HepG2 (cell line): ENCODE measurements around the gene MXD1. TPM values are rescaled to one million over a fixed set of nuclear protein-coding genes. Genes with fewer than 3 reads are reported as not detected.

Experiments used
- ELK4 ChIP-seq: sonication (generic); formaldehyde crosslinking; IDR thresholded peaks from 2 replicates; pipeline ENCODE4 v1.9.0; 2021; ENCODE audit warnings: missing genetic modification reagents, borderline replicate concordance
- FOXK1 ChIP-seq: sonication (generic); formaldehyde crosslinking; IDR thresholded peaks from 2 replicates; pipeline ENCODE4 v1.4.0; 2020; ENCODE audit warnings: low read depth, missing genetic modification reagents, borderline replicate concordance
- NRL ChIP-seq: sonication (generic); formaldehyde crosslinking; IDR thresholded peaks from 2 replicates; pipeline ENCODE4 v1.5.0; 2020; ENCODE audit warnings: missing genetic modification reagents, mild to moderate bottlenecking, moderate library complexity, borderline replicate concordance
- TEAD3 ChIP-seq: optimal IDR thresholded peaks from 2 replicates; pipeline ENCODE3; 2016; ENCODE audit warnings: borderline replicate concordance
- THAP9 ChIP-seq: sonication (generic); formaldehyde crosslinking; IDR thresholded peaks from 2 replicates; pipeline ENCODE4; 2020; ENCODE audit warnings: missing genetic modification reagents, mild to moderate bottlenecking, borderline replicate concordance
- ZFP91 ChIP-seq: sonication (generic); formaldehyde crosslinking; IDR thresholded peaks from 2 replicates; pipeline ENCODE4 v1.9.0; 2022; ENCODE audit warnings: missing genetic modification reagents, mild to moderate bottlenecking, borderline replicate concordance
- ZFX ChIP-seq: sonication (generic); formaldehyde crosslinking; IDR thresholded peaks from 2 replicates; pipeline ENCODE4 v1.4.0; 2020; ENCODE audit warnings: mild to moderate bottlenecking, low read depth, missing genetic modification reagents, moderate library complexity
- ZNF101 ChIP-seq: sonication (generic); formaldehyde crosslinking; IDR thresholded peaks from 2 replicates; pipeline ENCODE4 v1.4.0; 2020; ENCODE audit warnings: mild to moderate bottlenecking, low read depth, missing genetic modification reagents, borderline replicate concordance
- ZNF564 ChIP-seq: sonication (generic); formaldehyde crosslinking; IDR thresholded peaks from 2 replicates; pipeline ENCODE4 v1.8.1; 2023; ENCODE audit warnings: mild to moderate bottlenecking, missing genetic modification reagents
- polyA plus RNA-seq, 8 experiments: library from polyadenylated mRNA; depleted of rRNA in 3 of 8; stranded (reverse) in 7 of 8; unstranded in 1 of 8; fragments of >200 nt; fragmentation: Illumina TruSeq in 4 of 8; extraction: Trizol in 4 of 8; gene quantifications; 2 replicates each; pipeline versions ENCODE4 v1.2.1 to v1.2.3, GENCODE V29; 2011 to 2016; ENCODE audit warnings: low read depth in 4 of 8, missing spikeins in 1 of 8, mixed read lengths in 1 of 8; ENCODE audit not compliant: insufficient read depth in 1 of 8
- total RNA-seq, 5 experiments: library from RNA; depleted of rRNA; stranded (reverse); fragments of >200 nt; fragmentation: Illumina TruSeq; extraction: Trizol; gene quantifications; 2 replicates each; pipeline ENCODE4 v1.2.3, GENCODE V29; 2016; ENCODE audit warnings: low read depth in 1 of 5
- TF ChIP-seq, protein P1 (sequence below): sonication (generic); formaldehyde crosslinking; IDR thresholded peaks from 2 replicates; pipeline ENCODE4 v1.5.0; 2020; ENCODE audit warnings: mild to moderate bottlenecking, missing genetic modification reagents
- TF ChIP-seq, protein P2 (sequence below): sonication (generic); formaldehyde crosslinking; IDR thresholded peaks from 2 replicates; pipeline ENCODE4 v1.8.0; 2022; ENCODE audit warnings: mild to moderate bottlenecking, missing genetic modification reagents, borderline replicate concordance
- TF ChIP-seq, protein P3 (sequence below): sonication (generic); formaldehyde crosslinking; IDR thresholded peaks from 2 replicates; pipeline ENCODE4 v1.4.0; 2020; ENCODE audit warnings: mild to moderate bottlenecking, missing genetic modification reagents
- TF ChIP-seq, protein P4 (sequence below): sonication (generic); formaldehyde crosslinking; IDR thresholded peaks from 2 replicates; pipeline ENCODE4 v1.4.0; 2020; ENCODE audit warnings: missing genetic modification reagents
- TF ChIP-seq, protein P5 (sequence below): sonication (generic); formaldehyde crosslinking; IDR thresholded peaks from 2 replicates; pipeline ENCODE4 v1.5.1; 2020; ENCODE audit warnings: missing genetic modification reagents, mild to moderate bottlenecking, borderline replicate concordance

The MXD1 gene
- total and polyA plus RNA-seq, 2 of the 13 experiments (the other 11 are each of a cell fraction or from before 2014, with no cell fraction given) = 6.4 to 14.9 TPM

DNA sequence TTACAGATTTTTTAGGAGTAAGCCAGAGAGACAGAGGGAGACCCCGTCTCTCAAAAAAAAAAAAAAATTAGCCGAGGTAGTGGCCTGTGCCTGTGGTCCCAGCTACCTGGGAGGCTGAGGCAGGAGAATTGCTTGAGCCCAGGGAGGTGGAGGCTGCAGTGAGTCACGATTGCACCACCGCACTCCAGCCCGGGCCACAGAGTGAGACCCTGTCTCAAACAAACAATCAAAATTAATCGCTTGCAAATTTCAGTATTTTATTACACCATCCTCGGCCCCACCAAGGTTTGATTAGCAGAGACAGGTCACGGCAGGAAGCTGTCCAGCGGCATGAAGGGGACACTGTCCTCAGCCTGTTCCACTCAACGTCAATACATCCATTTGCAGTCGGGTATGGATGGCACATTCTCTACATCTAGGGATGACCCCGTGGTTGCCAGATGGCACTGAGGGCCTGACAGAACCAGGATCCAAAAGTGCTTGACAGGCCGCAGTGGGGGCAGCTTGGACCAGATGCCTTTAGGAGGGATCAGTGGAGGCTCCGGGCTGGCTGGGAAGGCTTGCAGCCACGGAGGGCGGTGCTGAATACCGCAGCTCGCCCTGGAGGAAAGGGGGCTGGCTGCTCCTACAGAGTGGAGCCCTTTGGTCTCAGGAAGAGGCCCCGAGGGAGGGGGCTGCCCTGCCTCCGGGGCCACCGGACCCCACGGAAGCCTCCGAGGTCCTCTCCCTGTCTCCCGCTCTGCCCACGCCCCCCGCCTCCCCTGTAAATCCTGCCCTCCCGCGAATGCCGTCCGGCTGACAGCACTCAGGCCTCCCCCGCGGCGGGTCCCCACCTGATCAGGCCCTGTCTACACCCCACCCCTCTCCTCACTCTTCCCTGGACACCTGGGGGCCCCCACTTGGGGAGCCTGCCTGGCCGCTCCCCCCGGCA lies 33.4 kb downstream of the MXD1 start (continued):
- TF ChIP-seq, protein P1, sequence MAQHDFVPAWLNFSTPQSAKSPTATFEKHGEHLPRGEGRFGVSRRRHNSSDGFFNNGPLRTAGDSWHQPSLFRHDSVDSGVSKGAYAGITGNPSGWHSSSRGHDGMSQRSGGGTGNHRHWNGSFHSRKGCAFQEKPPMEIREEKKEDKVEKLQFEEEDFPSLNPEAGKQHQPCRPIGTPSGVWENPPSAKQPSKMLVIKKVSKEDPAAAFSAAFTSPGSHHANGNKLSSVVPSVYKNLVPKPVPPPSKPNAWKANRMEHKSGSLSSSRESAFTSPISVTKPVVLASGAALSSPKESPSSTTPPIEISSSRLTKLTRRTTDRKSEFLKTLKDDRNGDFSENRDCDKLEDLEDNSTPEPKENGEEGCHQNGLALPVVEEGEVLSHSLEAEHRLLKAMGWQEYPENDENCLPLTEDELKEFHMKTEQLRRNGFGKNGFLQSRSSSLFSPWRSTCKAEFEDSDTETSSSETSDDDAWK (CRISPR knock-in tag) = no peak
- 0 out of 2 replicates have a peak, but pooled peaks have one; percentile 10 for TF ChIP-seq THAP9
- no peak for TF ChIP-seq ZNF564
- peak; percentile 82; the same call in 1 of the 2 replicates for TF ChIP-seq NRL (CRISPR knock-in tag)
- peak; percentile 27 for TF ChIP-seq TEAD3 (CRISPR knock-in tag)
- no peak for TF ChIP-seq ZNF101 (CRISPR knock-in tag)
- TF ChIP-seq, protein P2, sequence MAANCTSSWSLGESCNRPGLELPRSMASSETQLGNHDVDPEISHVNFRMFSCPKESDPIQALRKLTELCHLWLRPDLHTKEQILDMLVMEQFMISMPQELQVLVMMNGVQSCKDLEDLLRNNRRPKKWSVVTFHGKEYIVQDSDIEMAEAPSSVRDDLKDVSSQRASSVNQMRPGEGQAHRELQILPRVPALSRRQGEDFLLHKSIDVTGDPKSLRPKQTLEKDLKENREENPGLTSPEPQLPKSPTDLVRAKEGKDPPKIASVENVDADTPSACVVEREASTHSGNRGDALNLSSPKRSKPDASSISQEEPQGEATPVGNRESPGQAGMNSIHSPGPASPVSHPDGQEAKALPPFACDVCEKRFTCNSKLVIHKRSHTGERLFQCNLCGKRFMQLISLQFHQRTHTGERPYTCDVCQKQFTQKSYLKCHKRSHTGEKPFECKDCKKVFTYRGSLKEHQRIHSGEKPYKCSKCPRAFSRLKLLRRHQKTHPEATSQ (CRISPR knock-in tag) = no peak
- TF ChIP-seq ELK4 (CRISPR knock-in tag) = no peak
- TF ChIP-seq ZFP91 (CRISPR knock-in tag) = peak; percentile 46; the same call in 1 of the 2 replicates
- TF ChIP-seq, protein P3, sequence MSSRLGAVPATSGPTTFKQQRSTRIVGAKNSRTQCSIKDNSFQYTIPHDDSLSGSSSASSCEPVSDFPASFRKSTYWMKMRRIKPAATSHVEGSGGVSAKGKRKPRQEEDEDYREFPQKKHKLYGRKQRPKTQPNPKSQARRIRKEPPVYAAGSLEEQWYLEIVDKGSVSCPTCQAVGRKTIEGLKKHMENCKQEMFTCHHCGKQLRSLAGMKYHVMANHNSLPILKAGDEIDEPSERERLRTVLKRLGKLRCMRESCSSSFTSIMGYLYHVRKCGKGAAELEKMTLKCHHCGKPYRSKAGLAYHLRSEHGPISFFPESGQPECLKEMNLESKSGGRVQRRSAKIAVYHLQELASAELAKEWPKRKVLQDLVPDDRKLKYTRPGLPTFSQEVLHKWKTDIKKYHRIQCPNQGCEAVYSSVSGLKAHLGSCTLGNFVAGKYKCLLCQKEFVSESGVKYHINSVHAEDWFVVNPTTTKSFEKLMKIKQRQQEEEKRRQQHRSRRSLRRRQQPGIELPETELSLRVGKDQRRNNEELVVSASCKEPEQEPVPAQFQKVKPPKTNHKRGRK (CRISPR knock-in tag) = peak; percentile 63; the same call in 1 of the 2 replicates
- TF ChIP-seq, protein P4, sequence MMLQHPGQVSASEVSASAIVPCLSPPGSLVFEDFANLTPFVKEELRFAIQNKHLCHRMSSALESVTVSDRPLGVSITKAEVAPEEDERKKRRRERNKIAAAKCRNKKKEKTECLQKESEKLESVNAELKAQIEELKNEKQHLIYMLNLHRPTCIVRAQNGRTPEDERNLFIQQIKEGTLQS = peak; percentile 79; the same call in 1 of the 2 replicates
- no peak for TF ChIP-seq FOXK1
- TF ChIP-seq, protein P5, sequence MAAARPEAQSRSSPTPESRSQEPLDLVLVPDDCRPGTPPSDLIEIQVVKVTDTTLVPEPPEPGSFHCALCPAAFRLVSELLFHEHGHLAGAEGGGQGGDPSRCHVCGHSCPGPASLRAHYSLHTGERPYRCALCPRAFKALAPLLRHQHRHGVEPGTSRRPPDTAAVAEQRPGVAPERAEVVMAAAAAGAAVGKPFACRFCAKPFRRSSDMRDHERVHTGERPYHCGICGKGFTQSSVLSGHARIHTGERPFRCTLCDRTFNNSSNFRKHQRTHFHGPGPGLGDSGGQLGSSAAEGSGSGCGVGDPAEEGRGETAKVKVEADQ = no peak
- TF ChIP-seq ZFX (CRISPR knock-in tag) = peak; percentile 54; the same call in 1 of the 2 replicates
